Urothelium cell line (cell line): ENCODE data around the gene ALDH3B1.

Source experiments
- DNase-seq: peaks from one replicate; pipeline ENCODE4 v3.0.0; 2011; ENCODE audit warnings: low spot score, mixed read lengths
- FAIRE-seq: peaks from 2 replicates; lab custom pipeline; 2011; peaks lifted over from hg19 to GRCh38; lab: Jason Lieb, UNC

The ALDH3B1 gene

GRCh38 chr11:68012044-68012842, 2.1 kb downstream of the ALDH3B1 start:
- no peak for DNase-seq
- FAIRE-seq: no peak

DNA sequence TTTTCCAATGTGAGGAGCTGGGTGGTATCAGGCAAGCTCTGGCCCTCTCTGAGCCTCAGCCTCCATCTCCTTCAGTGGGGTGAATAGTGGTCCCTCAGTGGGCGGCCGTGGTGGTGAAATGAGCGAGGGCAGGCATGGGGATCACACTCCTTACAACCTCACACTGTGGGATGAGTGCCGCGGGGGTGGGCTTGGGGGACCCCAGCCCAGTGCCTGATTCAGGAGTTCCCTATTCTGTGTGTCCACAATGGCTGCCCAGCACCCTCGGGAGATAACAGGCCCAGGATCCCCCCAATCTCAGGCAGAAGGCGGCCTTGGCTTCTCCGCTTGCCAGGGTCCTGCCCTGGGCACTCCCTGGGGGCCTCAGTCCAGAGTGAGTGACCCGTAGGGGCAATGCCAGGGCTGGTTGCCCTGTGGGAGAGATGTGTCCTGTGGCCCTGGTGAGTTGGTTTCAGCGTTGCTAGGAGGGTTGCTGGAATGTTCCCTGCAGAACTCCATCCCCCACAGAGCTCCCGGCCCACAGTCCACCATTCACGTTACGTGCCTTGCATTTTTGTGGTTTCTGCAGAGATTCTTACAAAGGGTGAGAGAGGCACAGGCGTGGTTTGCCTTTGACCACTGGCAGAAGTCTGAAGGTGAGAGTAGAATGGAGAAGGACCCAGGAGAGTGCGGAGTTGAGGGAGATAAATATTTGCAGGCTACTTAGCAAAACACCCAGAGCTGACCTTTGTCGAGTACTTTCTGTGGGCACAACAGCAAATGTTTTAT, 2.9 kb downstream of the ALDH3B1 start:
- DNase-seq (peak; percentile 89), FAIRE-seq (peak; percentile 62)

- FAIRE-seq (peak; percentile 23), DNase-seq (no peak)
Measured at GRCh38 chr11:68013611-68014156, 3.6 kb downstream of the ALDH3B1 start.

GRCh38 chr11:68014157-68014946, 4.2 kb downstream of the ALDH3B1 start:
- DNase-seq (peak; percentile 86), FAIRE-seq (peak; percentile 97)

- no peak for DNase-seq
- FAIRE-seq: no peak
Measured at GRCh38 chr11:68014947-68015447, 4.9 kb downstream of the ALDH3B1 start.

DNA sequence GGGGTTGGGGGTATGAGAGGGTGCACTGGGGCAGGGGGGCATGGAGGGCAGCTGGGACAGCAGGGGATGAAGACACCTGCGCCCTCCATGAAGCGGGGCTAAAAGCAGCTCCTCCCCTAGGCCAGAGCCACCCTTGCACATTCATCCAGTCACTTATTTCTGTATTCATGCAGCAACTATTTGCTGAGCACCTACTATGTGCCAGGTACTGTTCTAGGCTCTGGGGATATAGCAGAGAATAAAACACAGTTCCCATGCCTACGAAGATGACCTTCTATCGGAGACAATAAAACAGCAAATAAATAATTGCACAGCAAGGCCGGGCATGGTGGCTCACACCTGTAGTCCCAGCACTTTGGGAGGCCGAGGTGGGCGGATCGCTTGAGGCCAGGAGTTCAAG, 5.3 kb downstream of the ALDH3B1 start:
- DNase-seq: no peak
- FAIRE-seq: no peak

GRCh38 chr11:68016161-68016903, 6.2 kb downstream of the ALDH3B1 start:
- no peak for FAIRE-seq

DNA sequence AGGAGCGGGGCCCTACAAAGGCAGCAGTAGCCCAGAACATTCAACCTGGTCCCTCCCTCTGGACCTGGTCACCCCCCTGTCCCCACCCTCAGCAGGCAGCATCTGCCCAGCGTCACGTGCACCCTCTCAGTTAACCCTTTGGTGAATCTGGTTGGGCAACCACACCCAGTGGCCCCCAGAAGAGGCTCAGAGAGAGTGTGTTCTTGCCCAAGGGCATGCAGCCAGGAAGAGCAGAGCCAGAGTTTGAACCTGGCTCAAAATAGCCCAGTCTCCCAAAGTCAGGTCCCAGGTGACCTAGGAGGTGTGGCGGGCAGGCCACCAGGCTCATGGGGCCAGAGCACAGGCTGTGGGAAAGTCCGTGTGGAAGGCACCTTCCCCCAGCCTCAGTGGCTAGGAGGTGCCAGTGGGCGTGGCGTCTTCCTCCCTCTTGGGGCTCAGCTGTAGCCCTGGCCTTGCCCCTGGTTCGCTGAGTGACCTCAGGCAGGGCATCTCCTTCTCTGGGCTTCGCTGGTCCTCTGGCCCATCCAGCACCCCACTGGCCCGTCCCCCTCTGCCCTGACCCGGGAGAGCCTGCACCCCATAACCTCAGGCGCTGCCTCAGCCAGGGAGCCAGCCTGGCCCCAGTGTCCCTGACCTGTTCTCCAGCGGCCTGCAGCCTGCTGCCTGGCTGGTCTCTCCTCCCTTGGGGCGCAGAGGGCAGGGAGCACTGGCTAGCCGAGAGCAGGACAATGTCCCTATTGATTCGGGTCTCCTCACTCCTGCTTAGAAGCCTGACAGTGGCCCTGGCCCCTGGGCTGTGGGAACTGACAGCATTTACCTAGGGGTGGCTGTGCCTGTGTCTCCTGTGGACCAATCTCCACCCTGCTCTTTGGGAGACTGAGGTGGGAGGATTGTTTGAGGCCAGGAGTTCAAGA, 7.0 kb downstream of the ALDH3B1 start:
- no peak for FAIRE-seq
- DNase-seq: no peak

More at GRCh38 chr11:68016161-68016903, 6.2 kb downstream of the ALDH3B1 start:
- no peak for DNase-seq

- FAIRE-seq: no peak
Measured at GRCh38 chr11:68017980-68018729, 8.0 kb downstream of the ALDH3B1 start.

GRCh38 chr11:68018730-68019190, 8.6 kb downstream of the ALDH3B1 start:
- FAIRE-seq (no peak), DNase-seq (no peak)

More at GRCh38 chr11:68017980-68018729, 8.0 kb downstream of the ALDH3B1 start:
- no peak for DNase-seq

DNA sequence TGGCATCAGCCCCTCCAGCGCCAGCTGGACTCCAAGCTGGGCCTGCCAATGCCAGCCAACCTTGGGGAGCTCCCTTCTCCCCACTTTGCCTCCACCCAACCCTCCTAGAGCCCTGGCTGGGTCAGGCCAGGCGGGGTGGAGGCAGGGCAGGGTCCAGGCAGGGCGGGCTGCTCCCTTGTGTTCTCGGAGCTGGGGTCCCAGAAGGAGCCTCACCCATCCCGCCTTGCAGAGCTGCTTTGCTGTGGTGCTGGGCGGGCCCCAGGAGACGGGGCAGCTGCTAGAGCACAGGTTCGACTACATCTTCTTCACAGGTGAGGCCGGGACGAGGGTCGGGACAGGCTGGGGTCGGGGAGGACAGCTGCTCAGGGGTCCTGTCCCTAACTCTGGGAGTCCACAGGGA, 9.4 kb downstream of the ALDH3B1 start:
- FAIRE-seq (no peak), DNase-seq (no peak)

GRCh38 chr11:68020575-68020974, 10.4 kb downstream of the ALDH3B1 start:
- FAIRE-seq (no peak), DNase-seq (no peak)

DNA sequence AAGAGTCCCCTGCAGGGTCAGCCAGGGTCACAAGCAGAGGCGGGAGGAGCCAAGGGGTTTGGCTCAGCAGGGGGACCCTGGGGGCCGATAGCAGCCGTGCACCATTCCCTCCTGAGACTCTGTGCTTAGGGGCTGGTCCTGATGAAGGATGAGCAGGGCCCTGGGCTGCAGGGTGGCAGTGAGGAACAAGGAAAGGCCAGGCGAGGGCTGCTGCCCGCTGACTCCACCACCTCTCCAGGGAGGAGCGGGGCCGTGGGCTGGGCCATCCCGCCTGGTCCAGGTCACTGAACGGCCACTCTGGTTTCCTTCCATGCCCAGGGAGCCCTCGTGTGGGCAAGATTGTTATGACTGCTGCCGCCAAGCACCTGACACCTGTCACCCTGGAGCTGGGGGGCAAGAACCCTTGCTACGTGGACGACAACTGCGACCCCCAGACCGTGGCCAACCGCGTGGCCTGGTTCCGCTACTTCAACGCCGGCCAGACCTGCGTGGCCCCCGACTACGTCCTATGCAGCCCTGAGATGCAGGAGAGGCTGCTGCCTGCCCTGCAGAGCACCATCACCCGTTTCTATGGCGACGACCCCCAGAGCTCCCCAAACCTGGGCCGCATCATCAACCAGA, 11.2 kb downstream of the ALDH3B1 start:
- no peak for FAIRE-seq
- no peak for DNase-seq

DNA sequence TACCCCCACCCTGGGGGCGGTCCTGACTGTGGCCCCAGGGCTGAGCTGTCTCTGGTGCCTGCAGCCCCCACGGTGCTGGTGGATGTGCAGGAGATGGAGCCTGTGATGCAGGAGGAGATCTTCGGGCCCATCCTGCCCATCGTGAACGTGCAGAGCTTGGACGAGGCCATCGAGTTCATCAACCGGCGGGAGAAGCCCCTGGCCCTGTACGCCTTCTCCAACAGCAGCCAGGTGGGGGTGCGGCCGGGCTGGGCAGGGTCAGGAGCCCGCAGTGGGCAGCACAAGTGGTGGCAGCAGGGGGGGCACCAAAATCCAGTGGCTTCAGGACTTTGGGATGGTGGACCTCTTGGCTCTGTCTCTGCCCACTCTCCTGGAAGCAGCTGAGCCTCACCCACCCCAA, 12.4 kb downstream of the ALDH3B1 start:
- no peak for DNase-seq
- FAIRE-seq: no peak

DNA sequence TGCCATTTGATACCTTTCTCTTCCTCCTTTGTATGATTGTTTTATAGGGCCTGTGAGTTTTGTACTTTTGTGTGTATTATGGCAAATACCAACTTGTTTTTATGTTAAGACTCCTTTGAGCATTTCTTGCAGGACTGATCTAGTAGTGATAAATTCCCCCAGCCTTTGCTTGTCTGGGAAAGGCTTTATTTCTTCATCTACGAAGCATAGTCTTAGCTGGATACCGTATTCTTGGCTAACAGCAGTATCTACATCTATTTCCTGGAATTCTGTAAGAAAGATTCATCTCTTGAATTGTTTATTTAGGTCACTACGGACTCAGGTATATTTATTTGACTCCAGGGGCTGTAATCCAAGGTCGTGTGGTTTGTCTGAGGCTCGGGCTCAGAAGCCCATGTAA, 14.4 kb downstream of the ALDH3B1 start:
- DNase-seq: no peak
- no peak for FAIRE-seq

GRCh38 chr11:68025047-68025446, 14.9 kb downstream of the ALDH3B1 start:
- DNase-seq (no peak), FAIRE-seq (no peak)

DNA sequence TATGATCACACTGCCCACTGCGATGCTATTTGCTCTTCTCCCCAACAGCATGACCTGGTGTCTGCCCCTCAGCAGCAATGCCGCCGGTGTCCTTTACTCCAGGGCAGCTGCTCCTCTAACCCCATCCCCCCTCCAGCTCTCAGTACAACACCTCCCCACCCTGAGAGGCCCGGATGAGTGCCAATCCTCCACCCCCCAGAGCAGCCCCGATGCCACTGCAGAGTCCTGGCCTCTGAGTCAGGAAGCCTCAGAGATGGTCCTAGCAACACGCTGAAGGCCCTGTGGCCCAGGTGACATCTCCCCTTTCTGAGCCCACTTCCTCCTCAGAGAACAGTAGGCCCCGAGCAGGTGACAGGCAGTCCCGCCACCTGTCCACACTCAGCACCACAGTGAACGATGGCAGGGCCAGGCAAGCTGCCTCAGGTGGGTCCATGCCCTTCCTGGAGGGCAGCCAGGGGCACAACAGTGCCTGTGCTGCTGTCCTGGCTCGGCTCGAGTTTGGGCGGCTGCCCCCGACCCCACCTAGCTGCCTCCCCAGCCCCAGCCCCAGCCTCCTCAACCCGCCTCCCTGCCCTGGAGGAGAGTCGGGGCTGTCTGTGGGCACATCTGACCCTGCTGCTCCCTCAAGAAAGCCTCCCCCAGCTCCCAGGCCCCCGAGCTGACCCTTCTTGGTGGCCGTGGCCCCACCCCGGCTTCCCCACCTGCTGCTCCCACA, 16.4 kb downstream of the ALDH3B1 start:
- FAIRE-seq (peak; percentile 32), DNase-seq (no peak)
